HEK293T (cell line): Measurements from ENCODE around the gene MAMDC2.

Source experiments
- CTCF ChIA-PET: fragments of 350-600 bp; formaldehyde crosslinking; extraction: SDS; loops from one replicate; lab custom pipeline; 2021; ENCODE audit warnings: antibody characterized with exemption, inconsistent platforms; lab: Yijun Ruan, JAX
- POLR2A ChIA-PET: fragments of 350-600 bp; formaldehyde crosslinking; extraction: SDS; loops from one replicate; lab custom pipeline; 2020; ENCODE audit warnings: antibody characterized with exemption, inconsistent platforms; lab: Yijun Ruan, JAX
- DNase-seq: peaks from one replicate; pipeline ENCODE4 v3.0.0; 2012; ENCODE audit warnings: mixed read lengths; ENCODE audit errors: extremely low spot score
- ARNT ChIP-seq: fragments of 450-650 bp; IDR thresholded peaks from 2 replicates; pipeline ENCODE4 v1.6.1; 2017; ENCODE audit warnings: mild to moderate bottlenecking
- BHLHE40 ChIP-seq: fragments of 450-650 bp; IDR thresholded peaks from 2 replicates; pipeline ENCODE4 v1.6.1; 2016; ENCODE audit warnings: mild to moderate bottlenecking, moderate library complexity, borderline replicate concordance
- CTBP1 ChIP-seq: fragments of 450-650 bp; IDR thresholded peaks from 2 replicates; pipeline ENCODE4 v1.6.1; 2016; ENCODE audit warnings: borderline replicate concordance
- ELF4 ChIP-seq: fragments of 450-650 bp; IDR thresholded peaks from 2 replicates; pipeline ENCODE4 v1.6.1; 2017; ENCODE audit warnings: antibody characterized with exemption
- FOXA1 ChIP-seq: fragments of 450-650 bp; IDR thresholded peaks from 2 replicates; pipeline ENCODE4 v1.6.1; 2016; ENCODE audit warnings: mild to moderate bottlenecking
- FOXK2 ChIP-seq: fragments of 450-650 bp; IDR thresholded peaks from 2 replicates; pipeline ENCODE4 v1.6.1; 2016; ENCODE audit warnings: mild to moderate bottlenecking
- FOXM1 ChIP-seq: fragments of 450-650 bp; IDR thresholded peaks from 2 replicates; pipeline ENCODE4 v1.6.1; 2017; ENCODE audit warnings: mild to moderate bottlenecking, borderline replicate concordance
- HDGF ChIP-seq: fragments of 450-650 bp; IDR thresholded peaks from 2 replicates; pipeline ENCODE4 v1.6.1; 2017; ENCODE audit warnings: antibody characterized with exemption, borderline replicate concordance
- L3MBTL2 ChIP-seq: fragments of 450-650 bp; conservative IDR thresholded peaks from 2 replicates; pipeline ENCODE4 v1.6.1; 2016; ENCODE audit warnings: mild to moderate bottlenecking
- LEF1 ChIP-seq: fragments of 450-650 bp; IDR thresholded peaks from 2 replicates; pipeline ENCODE4 v1.6.1; 2017; ENCODE audit warnings: mild to moderate bottlenecking, borderline replicate concordance
- NFRKB ChIP-seq: fragments of 450-650 bp; IDR thresholded peaks from 2 replicates; pipeline ENCODE4 v1.6.1; 2016; ENCODE audit warnings: mild to moderate bottlenecking, moderate library complexity
- PKNOX1 ChIP-seq: fragments of 450-650 bp; IDR thresholded peaks from 2 replicates; pipeline ENCODE4 v1.6.1; 2016
- SP1 ChIP-seq: fragments of 450-650 bp; IDR thresholded peaks from 2 replicates; pipeline ENCODE4 v1.6.1; 2017
- SUZ12 ChIP-seq: fragments of 450-650 bp; IDR thresholded peaks from 2 replicates; pipeline ENCODE4 v1.6.1; 2016; ENCODE audit warnings: mild to moderate bottlenecking
- TARDBP ChIP-seq: fragments of 450-650 bp; IDR thresholded peaks from 2 replicates; pipeline ENCODE4 v1.6.1; 2016
- ZNF384 ChIP-seq: fragments of 450-650 bp; IDR thresholded peaks from 2 replicates; pipeline ENCODE4 v1.6.1; 2016

The MAMDC2 gene

DNA sequence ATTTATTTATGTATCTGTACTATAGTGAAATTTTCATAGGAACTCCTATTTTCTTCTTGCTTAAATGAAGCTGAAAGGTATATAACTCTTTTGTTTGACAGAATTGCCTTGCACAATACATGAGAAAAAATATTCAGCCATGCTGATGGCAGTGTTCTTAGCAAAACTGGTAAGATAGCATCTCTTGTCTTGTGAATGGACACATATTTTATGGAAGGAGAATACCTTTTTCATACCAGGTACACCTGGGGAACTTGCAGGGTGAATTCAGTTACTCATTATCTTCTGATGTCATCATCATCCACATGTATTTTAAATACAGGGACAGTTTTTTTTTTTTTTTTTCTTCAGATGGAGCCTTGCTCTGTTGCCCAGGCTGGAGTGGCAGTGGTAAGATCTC, 49.4 kb downstream of the MAMDC2 start:
- no peak for DNase-seq
- ChIA-PET CTCF (no interaction called here), POLR2A (no interaction called here)
- TF ChIP-seq ZNF384 (no peak), ELF4 (no peak), L3MBTL2 (no peak), FOXA1 (no peak), SUZ12 (no peak), BHLHE40 (no peak), LEF1 (no peak), FOXM1 (no peak)

GRCh38 chr9:70093944-70094343, 50.3 kb downstream of the MAMDC2 start:
- DNase-seq, result no peak
- POLR2A ChIA-PET, result no interaction called here
- TF ChIP-seq PKNOX1, result no peak
- no peak for TF ChIP-seq TARDBP
- no peak for TF ChIP-seq NFRKB
- TF ChIP-seq ELF4, result no peak
- no peak for TF ChIP-seq FOXM1
- no peak for TF ChIP-seq CTBP1
- TF ChIP-seq LEF1, result no peak
- no peak for TF ChIP-seq L3MBTL2
- TF ChIP-seq SUZ12, result no peak
- no peak for TF ChIP-seq ZNF384
- TF ChIP-seq BHLHE40, result no peak
- no peak for TF ChIP-seq ARNT
- no peak for TF ChIP-seq FOXA1
- CTCF ChIA-PET, result no interaction called here

- CTCF ChIA-PET, result no interaction called here
- no peak for TF ChIP-seq SP1
- no peak for TF ChIP-seq ZNF384
- TF ChIP-seq BHLHE40, result no peak
- TF ChIP-seq PKNOX1, result no peak
- no peak for TF ChIP-seq NFRKB
- no peak for TF ChIP-seq ARNT
- no peak for TF ChIP-seq FOXM1
- TF ChIP-seq L3MBTL2, result no peak
- no peak for TF ChIP-seq TARDBP
- TF ChIP-seq HDGF, result no peak
- TF ChIP-seq ELF4, result no peak
- DNase-seq, result no peak
- POLR2A ChIA-PET, result no interaction called here
Measured at GRCh38 chr9:70094747-70095146, 51.1 kb downstream of the MAMDC2 start.

DNA sequence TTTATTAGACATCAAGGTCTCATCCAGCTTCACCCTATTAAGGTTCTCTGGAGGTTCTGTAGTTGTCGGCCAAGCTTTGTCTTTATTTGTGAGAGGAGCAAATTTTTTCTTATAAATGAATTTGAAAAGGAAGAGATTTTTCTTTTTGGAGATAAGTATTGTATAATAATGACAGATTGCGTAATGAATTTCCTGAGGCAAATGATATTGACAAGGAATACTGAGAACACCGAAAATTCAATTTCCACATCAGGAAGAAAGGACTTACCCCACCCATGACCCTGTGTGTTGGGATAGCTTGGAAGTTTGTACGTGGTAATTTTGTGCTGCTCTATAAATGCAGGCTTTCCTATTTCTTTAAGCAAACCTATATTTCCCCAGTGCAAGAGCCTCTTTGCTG, 53.5 kb downstream of the MAMDC2 start:
- TF ChIP-seq FOXA1 (no peak), HDGF (no peak), FOXM1 (no peak), ZNF384 (no peak), CTBP1 (no peak), BHLHE40 (no peak), ARNT (no peak), TARDBP (no peak), SP1 (no peak), L3MBTL2 (no peak), LEF1 (no peak), PKNOX1 (no peak), SUZ12 (no peak), NFRKB (no peak)
- DNase-seq, result no peak
- CTCF ChIA-PET, result no interaction called here
- POLR2A ChIA-PET, result no interaction called here

- ChIA-PET CTCF (no interaction called here), POLR2A (no interaction called here)
- DNase-seq, result no peak
- no peak for TF ChIP-seq L3MBTL2
- TF ChIP-seq ARNT, result no peak
- TF ChIP-seq TARDBP, result no peak
- no peak for TF ChIP-seq PKNOX1
- no peak for TF ChIP-seq ZNF384
- TF ChIP-seq FOXM1, result no peak
- no peak for TF ChIP-seq LEF1
- no peak for TF ChIP-seq SUZ12
- TF ChIP-seq CTBP1, result no peak
- no peak for TF ChIP-seq FOXA1
- TF ChIP-seq HDGF, result no peak
Measured at GRCh38 chr9:70100362-70100761, 56.7 kb downstream of the MAMDC2 start.

GRCh38 chr9:70101265-70101664, 57.6 kb downstream of the MAMDC2 start:
- TF ChIP-seq ZNF384 (no peak), ELF4 (no peak), FOXK2 (no peak), SUZ12 (no peak), ARNT (no peak), HDGF (no peak), PKNOX1 (no peak), CTBP1 (no peak), L3MBTL2 (no peak), SP1 (no peak), FOXM1 (no peak), LEF1 (no peak), FOXA1 (no peak), NFRKB (no peak), BHLHE40 (no peak), TARDBP (no peak)
- POLR2A ChIA-PET, result no interaction called here
- no peak for DNase-seq
- CTCF ChIA-PET, result no interaction called here
